D721Med (cell line): ENCODE results near the gene INTS4.

Source experiments
- DNase-seq: peaks from one replicate; pipeline ENCODE4 v3.0.0; 2011; ENCODE audit warnings: low spot score; ENCODE audit not compliant: insufficient read length
- FAIRE-seq: peaks from 2 replicates; lab custom pipeline; 2011; peaks lifted over from hg19 to GRCh38; lab: Jason Lieb, UNC
- TF ChIP-seq, protein P1 (sequence below): IDR thresholded peaks from 2 replicates; pipeline ENCODE4 v1.5.1; 2012; ENCODE audit warnings: mild to moderate bottlenecking, control low read depth; ENCODE audit not compliant: insufficient read depth; ENCODE audit errors: missing control alignments

Gene INTS4

DNA sequence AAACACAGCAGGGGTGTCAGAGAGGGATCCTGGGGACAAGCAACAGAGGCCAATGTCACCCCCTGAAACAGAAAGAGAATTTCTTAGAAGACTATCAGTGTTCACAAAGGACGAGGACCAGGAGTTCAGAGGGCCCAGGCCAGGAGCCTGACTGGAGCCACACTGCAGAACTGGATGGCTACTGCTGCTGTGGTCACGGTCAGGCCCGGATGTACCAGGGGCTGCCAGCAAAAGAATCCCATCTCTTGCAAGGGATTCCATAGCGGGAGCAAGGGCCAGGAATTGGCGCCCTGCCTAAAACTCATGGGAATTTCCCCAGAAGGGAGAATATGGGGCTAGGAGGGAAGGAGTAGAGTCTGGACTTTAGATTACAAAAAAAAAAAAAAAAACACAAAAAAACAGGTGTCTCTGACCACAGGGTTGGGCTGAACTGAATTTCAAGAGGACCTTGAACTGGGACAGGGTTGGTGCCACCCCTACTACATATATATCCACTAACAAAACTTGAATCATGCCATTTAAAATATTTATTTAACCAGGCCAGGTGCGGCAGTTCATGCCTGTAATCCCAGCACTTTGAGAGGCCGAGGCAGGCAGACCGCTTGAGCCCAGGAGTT, 44.3 kb upstream of the INTS4 start:
- TF ChIP-seq, protein P1, sequence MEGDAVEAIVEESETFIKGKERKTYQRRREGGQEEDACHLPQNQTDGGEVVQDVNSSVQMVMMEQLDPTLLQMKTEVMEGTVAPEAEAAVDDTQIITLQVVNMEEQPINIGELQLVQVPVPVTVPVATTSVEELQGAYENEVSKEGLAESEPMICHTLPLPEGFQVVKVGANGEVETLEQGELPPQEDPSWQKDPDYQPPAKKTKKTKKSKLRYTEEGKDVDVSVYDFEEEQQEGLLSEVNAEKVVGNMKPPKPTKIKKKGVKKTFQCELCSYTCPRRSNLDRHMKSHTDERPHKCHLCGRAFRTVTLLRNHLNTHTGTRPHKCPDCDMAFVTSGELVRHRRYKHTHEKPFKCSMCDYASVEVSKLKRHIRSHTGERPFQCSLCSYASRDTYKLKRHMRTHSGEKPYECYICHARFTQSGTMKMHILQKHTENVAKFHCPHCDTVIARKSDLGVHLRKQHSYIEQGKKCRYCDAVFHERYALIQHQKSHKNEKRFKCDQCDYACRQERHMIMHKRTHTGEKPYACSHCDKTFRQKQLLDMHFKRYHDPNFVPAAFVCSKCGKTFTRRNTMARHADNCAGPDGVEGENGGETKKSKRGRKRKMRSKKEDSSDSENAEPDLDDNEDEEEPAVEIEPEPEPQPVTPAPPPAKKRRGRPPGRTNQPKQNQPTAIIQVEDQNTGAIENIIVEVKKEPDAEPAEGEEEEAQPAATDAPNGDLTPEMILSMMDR, result no peak
- FAIRE-seq, result no peak

DNA sequence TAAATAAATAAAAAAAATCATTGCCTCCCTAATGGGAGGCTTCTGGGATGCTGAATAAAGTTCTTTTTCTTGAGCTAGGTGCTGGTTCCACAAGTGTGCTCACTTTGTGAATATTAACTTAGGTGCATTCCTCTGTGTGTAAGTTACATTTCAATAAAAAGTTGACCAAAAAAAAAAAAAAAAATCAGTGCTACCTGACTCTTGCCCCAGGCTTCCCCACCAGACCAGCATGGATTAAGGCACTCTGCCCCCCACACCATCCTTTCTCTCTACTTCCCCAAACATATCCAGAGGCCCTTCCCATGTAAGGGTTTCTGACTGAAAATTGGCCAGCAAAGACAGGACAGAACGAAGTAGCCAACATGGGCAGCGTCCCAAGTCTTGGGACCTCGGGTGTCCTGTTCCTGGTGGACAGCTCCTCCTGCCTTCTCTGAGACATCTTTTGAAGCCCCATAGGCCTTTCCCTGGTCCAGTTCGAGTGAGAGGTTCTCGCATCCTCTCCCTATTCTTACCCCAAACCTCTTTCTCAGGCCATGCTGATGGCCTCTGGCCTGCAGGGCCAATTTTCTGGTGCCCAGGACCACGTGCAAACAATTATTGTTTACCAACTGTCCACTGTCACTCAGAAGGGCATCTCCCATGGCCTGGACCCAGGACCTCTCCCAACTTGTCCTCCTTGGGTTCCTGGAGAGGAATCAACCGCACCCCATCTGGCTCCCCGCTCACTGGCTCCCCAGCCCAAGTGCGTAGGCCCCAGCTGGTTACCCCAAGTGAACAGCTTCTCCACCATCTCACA, 43.6 kb upstream of the INTS4 start:
- TF ChIP-seq, protein P1, result no peak
- DNase-seq (no peak), FAIRE-seq (no peak)

More for the DNA sequence above, 44.3 kb upstream of the INTS4 start:
- DNase-seq, result no peak

DNA sequence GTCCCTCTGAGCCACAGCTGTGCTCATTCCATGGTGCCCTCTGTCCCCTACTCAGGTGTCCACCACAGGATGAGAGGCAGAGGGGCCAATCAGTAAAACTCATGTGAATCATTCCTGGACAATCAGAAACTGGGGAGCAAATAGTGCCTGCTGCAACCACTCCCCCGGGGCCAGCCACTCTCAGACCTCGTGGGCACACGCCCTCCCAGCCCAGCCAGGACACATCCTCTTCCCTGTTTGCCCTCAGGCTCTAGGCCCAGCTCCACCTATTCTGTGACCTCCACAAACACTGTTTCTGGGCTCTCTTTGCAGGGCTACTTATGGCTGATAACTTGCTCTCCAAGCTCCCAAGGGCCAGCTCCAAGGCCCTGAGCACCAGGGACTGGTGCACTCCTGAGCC, 42.6 kb upstream of the INTS4 start:
- DNase-seq (no peak), FAIRE-seq (no peak)
- TF ChIP-seq, protein P1, result no peak

DNA sequence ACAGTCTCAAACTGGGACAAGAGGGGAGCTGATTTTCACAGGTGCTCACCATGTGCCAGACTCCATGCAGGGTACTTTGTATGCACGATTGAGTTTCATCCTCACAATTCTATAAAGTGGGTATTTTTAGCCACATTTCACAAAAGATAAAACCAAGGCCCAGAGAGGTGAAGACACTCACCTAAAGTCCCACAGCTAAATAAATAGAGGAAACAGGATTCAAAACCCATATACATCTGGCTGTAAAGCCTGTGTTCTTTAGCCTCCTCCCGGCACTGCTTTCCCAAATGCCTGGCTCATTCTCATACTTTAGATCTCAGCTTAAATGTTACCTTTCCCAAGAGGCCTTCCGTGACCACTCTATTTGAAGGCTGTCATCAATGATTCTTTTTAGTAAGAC, 41.8 kb upstream of the INTS4 start:
- DNase-seq (no peak), FAIRE-seq (no peak)
- TF ChIP-seq, protein P1, result no peak

DNA sequence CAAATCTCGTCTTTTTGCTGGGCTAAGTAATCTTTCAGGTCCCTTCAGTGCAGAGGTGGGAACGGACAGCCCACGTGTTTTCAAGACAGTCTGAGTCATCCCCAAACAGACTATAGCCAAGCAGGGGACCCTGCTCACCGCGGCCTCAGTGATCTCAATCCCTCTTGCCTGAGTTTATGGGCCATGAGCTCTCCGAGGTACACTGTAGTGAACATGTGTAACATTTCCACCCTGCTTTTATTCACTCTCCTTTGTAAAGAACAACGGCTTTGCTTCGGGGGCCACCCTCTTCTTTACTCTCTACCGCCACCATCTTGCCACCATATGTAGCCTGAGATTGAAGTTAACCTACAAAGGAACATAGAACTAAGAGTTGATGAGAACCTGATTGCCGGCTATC, 40.2 kb upstream of the INTS4 start:
- no peak for DNase-seq
- TF ChIP-seq, protein P1, result no peak
- no peak for FAIRE-seq

DNA sequence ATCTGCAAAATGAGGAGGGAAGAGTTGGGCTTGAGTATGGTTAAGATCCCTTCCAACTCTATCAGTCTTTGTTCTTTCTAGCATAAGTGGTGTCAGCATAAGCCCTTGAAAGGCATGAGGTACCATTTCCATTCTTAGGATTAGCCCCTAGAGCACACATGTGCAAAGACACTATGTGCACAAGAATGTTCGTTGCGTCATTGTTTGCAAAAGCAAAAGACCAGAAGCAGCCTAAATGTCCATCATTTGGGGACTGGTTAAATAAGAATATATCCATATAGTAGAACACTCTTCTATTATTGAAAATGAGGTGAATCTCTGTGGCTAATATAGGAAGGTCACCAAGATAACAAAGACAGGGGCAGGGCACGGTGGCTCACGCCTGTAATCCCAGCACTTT, 38.6 kb upstream of the INTS4 start:
- FAIRE-seq (no peak), DNase-seq (no peak)
- TF ChIP-seq, protein P1, result no peak

DNA sequence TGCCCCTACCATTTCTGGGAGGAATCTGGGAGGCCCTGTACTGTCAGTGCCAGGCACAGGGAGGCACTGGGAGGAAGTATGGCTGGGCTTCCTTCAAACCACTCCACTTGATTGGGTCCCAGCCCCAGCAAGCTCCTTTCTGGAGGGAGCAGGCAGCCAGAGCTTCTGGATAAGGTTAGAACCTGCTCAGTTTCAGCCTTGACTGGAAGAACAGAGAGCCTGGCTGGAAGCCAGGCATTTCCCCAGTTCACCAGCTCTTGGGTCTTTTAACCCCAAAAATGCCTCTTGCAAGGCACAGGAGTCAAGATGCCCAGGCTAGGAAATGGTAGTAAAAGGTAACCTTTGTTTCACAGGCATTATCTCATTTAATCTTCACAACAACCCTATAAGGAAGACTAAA, 37.6 kb upstream of the INTS4 start:
- DNase-seq (no peak), FAIRE-seq (no peak)
- TF ChIP-seq, protein P1, result no peak
